GM23338 (cell line): Measurements from ENCODE around the gene PLAAT2.

ENCODE experiments used
- CREB1 ChIP-seq: fragments of 250-450 bp; sonication (Bioruptor Pico); IDR thresholded peaks from 2 replicates; pipeline ENCODE4 v1.5.0; 2020; ENCODE audit warnings: low read depth, mild to moderate bottlenecking, moderate library complexity
- CTCF ChIP-seq, 2 experiments: fragments of 200-600 bp in 1 of 2; sonication (generic) in 1 of 2; conservative IDR thresholded peaks; 2 replicates each; pipeline versions ENCODE4 v1.5.1 to v1.6.1; 2016 to 2017; ENCODE audit warnings: antibody characterized with exemption in 2 of 2, low read depth in 2 of 2, mild to moderate bottlenecking in 2 of 2, moderate library complexity in 1 of 2
- ETS1 ChIP-seq: IDR thresholded peaks from 2 replicates; pipeline ENCODE4 v1.6.1; 2016; ENCODE audit warnings: antibody characterized with exemption
- EZH2 ChIP-seq: fragments of 200-600 bp; sonication (generic); IDR thresholded peaks from one replicate; pipeline ENCODE4 v1.8.0; 2017; ENCODE audit warnings: antibody characterized with exemption, mild to moderate bottlenecking, low read depth; ENCODE audit not compliant: unreplicated experiment
- EZH2phosphoT487 ChIP-seq: fragments of 200-600 bp; sonication (generic); IDR thresholded peaks from one replicate; pipeline ENCODE4 v1.8.1; 2018; ENCODE audit warnings: antibody characterized with exemption; ENCODE audit not compliant: unreplicated experiment
- JUNB ChIP-seq: IDR thresholded peaks from one replicate; pipeline ENCODE4 v1.6.1; 2016; ENCODE audit warnings: antibody characterized with exemption; ENCODE audit not compliant: unreplicated experiment
- NANOG ChIP-seq: IDR thresholded peaks from 2 replicates; pipeline ENCODE4 v1.6.1; 2016; ENCODE audit warnings: antibody characterized with exemption, borderline replicate concordance
- POLR2AphosphoS5 ChIP-seq: IDR thresholded peaks from 2 replicates; pipeline ENCODE4 v1.6.1; 2016; ENCODE audit warnings: antibody characterized with exemption, low read depth
- REST ChIP-seq: IDR thresholded peaks from one replicate; pipeline ENCODE4 v1.6.1; 2018; ENCODE audit warnings: antibody characterized with exemption; ENCODE audit not compliant: unreplicated experiment
- ZNF114 ChIP-seq: fragments of 250-450 bp; sonication (Bioruptor Pico); IDR thresholded peaks from 2 replicates; pipeline ENCODE4 v1.5.0; 2020; ENCODE audit warnings: mild to moderate bottlenecking, moderate library complexity

GRCh38 chr11:63554877-63555223 is 8.3 kb downstream of the PLAAT2 start:
- TF ChIP-seq CTCF (conservative IDR thresholded peaks at IDR 0.05; ENCODE audit: low read depth in 2 of 2), result no peak
- no peak for TF ChIP-seq EZH2
- no peak for TF ChIP-seq EZH2phosphoT487
- no peak for TF ChIP-seq CREB1 (CRISPR knock-in tag)
- TF ChIP-seq POLR2AphosphoS5, result no peak
- TF ChIP-seq ETS1, result no peak
- TF ChIP-seq NANOG, result no peak
- TF ChIP-seq JUNB, result no peak
- TF ChIP-seq REST, result no peak
- TF ChIP-seq ZNF114 (CRISPR knock-in tag), result no peak
